Progenitor cell of endocrine pancreas (in vitro differentiated cells): Measurements from ENCODE around the gene ABLIM2. TPM values are rescaled to one million over a fixed set of nuclear protein-coding genes. Genes with fewer than 3 reads are reported as not detected.

Experiments used
- DNase-seq: peaks from one replicate; pipeline ENCODE4 v3.0.0; 2021; ENCODE audit warnings: low spot score; ENCODE audit not compliant: unreplicated experiment
- H3K27ac Mint-ChIP-seq: 2 replicates; pipeline ENCODE4 v1.8.0; 2021; ENCODE audit warnings: mild to moderate bottlenecking, moderate library complexity, mixed read lengths
- H3K27me3 Mint-ChIP-seq: 2 replicates; pipeline ENCODE4 v1.8.0; 2021; ENCODE audit warnings: mixed read lengths
- H3K36me3 Mint-ChIP-seq: 2 replicates; pipeline ENCODE4 v1.8.0; 2022; ENCODE audit warnings: mixed read lengths; ENCODE audit not compliant: insufficient read depth
- H3K4me1 Mint-ChIP-seq: 2 replicates; pipeline ENCODE4 v1.8.0; 2021; ENCODE audit warnings: low read depth, mixed read lengths
- H3K4me3 Mint-ChIP-seq: 2 replicates; pipeline ENCODE4 v1.8.0; 2021; ENCODE audit warnings: low read depth, mild to moderate bottlenecking, moderate library complexity, mixed read lengths
- H3K9me3 Mint-ChIP-seq: 2 replicates; pipeline ENCODE4 v1.8.0; 2021; ENCODE audit warnings: low read depth, mixed read lengths
- total RNA-seq: library from RNA; stranded (reverse); gene quantifications from 2 replicates; pipeline ENCODE4 v1.2.1, GENCODE V29; 2021
- TF ChIP-seq, protein P1 (sequence below): fragments of 200-600 bp; sonication (generic); IDR thresholded peaks from one replicate; pipeline ENCODE4 v1.5.0; 2021; ENCODE audit warnings: antibody characterized with exemption, mild to moderate bottlenecking; ENCODE audit not compliant: unreplicated experiment

Gene ABLIM2
- total RNA-seq, 1 donor from 2014 or later: 5.7 TPM

DNA sequence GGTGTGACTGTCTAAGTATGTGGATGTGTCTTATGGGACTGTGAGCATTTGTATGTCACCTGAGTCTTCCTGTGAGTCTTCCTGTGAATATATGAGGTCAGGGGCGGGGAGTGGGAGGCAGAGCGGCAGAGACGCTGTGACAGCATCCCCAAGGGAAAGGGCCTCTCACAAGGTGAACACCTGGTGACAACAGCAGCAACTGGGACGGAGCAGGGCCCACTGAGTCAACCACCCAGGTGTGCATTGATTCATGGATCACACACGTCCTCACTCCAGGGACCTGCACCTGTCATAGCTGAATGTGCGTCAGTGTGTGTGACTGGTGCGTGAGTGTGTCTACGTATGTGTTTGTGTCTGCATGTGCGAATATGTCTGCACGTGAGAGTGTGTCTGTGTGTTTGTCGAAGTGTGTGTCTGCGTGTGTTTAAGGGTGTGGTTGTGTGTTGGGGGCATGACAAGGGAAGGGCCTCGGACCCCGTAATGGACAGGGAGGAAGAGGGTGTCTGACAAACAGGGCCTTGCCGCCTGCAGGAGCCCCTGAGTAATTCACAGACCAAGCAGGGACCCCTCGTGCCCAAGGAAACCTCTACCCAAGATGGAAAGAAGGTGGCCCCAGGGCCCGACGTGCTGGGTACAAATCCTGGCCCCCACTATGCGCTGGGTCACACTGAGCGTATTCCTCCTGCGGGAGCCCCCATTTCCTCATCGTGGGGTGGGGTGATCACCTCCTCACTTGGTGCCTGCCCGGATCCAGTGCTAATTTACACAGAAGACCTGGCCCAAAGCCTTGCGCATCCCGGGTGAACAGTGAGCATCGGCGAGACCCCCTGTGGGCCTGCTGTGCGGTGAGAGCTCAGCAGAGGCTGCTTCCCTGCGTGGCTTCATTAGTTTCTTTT, 76.7 kb downstream of the ABLIM2 start:
- Mint-ChIP-seq H3K36me3 (no peaks in the 10 kb centered on the region), H3K9me3 (no peaks in the 10 kb centered on the region), H3K4me3 (no peak overlapping the region), H3K27ac (no peak overlapping the region), H3K4me1 (peaks cover 9% of the 10 kb centered on the region), H3K27me3 (peaks cover 13% of the 10 kb centered on the region)
- no peak for DNase-seq
- TF ChIP-seq, protein P1, sequence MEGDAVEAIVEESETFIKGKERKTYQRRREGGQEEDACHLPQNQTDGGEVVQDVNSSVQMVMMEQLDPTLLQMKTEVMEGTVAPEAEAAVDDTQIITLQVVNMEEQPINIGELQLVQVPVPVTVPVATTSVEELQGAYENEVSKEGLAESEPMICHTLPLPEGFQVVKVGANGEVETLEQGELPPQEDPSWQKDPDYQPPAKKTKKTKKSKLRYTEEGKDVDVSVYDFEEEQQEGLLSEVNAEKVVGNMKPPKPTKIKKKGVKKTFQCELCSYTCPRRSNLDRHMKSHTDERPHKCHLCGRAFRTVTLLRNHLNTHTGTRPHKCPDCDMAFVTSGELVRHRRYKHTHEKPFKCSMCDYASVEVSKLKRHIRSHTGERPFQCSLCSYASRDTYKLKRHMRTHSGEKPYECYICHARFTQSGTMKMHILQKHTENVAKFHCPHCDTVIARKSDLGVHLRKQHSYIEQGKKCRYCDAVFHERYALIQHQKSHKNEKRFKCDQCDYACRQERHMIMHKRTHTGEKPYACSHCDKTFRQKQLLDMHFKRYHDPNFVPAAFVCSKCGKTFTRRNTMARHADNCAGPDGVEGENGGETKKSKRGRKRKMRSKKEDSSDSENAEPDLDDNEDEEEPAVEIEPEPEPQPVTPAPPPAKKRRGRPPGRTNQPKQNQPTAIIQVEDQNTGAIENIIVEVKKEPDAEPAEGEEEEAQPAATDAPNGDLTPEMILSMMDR: no peak

DNA sequence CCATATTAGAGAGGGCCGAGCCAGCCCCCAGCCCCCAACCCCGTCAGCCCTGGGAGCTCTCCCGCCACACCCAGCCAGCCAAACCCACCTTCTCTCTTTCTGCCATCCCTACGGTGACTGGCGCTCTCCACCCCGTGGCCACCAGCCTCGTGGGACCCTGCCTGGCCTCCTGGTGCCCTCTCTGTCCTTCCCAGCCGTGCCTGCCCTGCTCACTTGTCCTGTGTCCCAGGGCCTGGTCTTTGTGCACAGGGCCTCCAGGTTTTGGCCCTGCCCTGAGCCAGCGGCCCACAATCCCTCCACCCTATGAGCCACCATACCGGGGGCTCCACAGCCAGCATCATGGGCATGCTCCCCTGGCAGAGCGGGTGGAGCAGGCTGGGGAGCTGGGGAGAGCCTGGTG, 77.4 kb downstream of the ABLIM2 start:
- Mint-ChIP-seq H3K4me1 (peaks cover 9% of the 10 kb centered on the region), H3K36me3 (no peaks in the 10 kb centered on the region), H3K4me3 (no peak overlapping the region), H3K27ac (no peak overlapping the region), H3K9me3 (no peaks in the 10 kb centered on the region), H3K27me3 (peaks cover 13% of the 10 kb centered on the region)
- TF ChIP-seq, protein P1: no peak
- no peak for DNase-seq

DNA sequence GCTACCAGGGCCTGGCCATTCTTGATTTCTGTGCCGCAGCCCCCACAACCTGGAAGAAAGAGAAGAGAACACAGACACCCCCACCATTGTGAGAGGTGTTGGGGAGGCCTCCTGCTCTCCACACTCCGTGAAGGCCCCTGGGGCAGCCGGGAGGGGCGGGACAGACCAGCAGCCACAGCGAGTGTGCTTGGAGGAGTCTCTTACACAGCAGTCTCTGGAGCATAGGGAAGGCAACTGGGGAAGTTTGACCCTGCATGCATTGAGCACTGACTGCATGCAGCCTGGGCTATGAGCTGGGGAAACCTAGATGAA, 77.9 kb downstream of the ABLIM2 start:
- no peak overlapping the region for H3K4me3 Mint-ChIP-seq
- H3K27ac Mint-ChIP-seq: no peak overlapping the region
- TF ChIP-seq, protein P1: no peak
- H3K36me3 Mint-ChIP-seq: no peaks in the 10 kb centered on the region
- H3K4me1 Mint-ChIP-seq: peaks cover 9% of the 10 kb centered on the region
- DNase-seq: no peak
- peaks cover 13% of the 10 kb centered on the region for H3K27me3 Mint-ChIP-seq
- H3K9me3 Mint-ChIP-seq: no peaks in the 10 kb centered on the region

DNA sequence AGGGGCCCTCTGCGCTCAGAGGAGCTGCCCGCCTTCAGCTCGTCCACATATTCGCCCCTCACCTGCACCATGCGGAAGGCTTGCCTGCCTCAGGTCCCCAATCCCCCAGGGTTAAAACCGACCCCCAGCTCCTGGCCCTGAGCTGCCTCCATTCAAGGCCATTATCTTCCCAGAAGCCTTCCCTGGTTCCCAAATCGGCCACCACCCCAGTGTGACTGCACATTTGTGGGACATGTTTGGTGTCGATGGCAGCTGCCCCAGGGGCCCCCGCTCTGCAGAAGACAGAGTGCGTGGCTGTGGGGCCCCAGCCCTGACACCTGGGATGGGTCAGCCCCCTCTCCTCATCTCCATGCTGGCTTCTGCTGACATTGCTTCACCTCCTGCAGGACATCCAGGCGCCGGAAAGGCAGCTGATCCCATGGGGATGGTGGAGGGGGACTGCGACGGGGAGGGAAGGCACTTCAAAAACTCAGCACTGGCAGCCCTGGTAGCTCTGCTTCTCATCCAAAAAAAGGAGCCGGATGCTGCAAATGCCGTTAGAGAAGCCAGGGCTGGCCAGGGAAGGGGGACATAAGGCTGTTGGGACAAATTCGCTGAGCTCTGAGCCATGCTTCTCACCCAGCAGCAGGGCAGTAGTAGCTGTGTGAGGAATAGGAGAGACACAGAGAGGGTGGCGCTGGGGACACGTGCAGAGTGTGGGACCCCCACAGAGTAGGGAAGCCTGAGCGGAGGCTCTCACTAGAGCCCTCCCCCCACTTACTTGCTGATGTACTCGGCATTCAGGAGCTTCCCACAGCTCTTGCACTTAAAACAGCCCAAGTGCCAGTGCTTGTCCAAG, 78.5 kb downstream of the ABLIM2 start:
- Mint-ChIP-seq H3K4me3 (no peak overlapping the region), H3K27ac (no peak overlapping the region), H3K9me3 (no peaks in the 10 kb centered on the region), H3K36me3 (no peaks in the 10 kb centered on the region), H3K27me3 (peaks cover 13% of the 10 kb centered on the region), H3K4me1 (peaks cover 9% of the 10 kb centered on the region)
- DNase-seq: no peak
- TF ChIP-seq, protein P1: no peak

DNA sequence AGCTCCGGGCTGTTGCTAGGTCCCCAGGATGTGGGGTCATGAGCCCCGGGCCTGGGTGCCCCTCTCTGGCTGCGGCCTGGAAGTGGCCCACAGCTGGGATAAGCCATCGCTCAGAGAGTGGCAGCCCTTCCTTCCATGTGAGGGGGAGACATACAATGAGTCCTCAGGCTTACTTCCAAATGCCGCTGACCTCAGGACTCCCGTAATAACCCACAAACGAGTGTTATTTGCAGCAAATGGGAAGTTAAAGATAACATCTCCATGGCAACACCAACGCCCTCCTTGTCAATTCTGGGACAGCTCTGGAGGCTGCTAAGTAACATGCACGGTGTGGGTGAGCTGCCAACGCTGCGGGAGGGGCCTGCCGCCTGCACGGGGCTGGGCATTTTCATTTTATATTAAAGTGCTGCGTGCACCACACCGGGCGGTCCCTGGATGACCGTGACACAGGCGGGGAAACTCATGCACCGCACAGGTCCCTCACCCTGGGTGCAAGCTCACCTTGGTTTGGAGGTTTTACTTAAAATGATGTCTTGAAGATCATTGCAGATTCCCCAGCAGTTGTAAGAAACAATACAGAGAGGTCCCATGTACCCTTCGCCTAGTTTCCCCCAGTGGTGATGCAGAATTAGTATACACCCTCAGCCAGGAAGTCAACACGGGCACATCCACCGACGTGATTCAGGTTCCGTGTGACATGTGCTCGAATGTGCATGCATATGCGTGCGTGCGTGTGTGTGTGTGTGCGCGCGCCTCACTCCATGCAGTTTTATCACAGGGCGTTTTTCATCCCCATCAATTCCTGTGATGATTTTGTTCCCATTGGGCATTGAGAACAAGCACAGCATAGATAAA, 79.4 kb downstream of the ABLIM2 start:
- H3K4me1 Mint-ChIP-seq: peaks cover 9% of the 10 kb centered on the region
- H3K27me3 Mint-ChIP-seq: peaks cover 13% of the 10 kb centered on the region
- H3K27ac Mint-ChIP-seq: no peak overlapping the region
- no peaks in the 10 kb centered on the region for H3K36me3 Mint-ChIP-seq
- TF ChIP-seq, protein P1: no peak
- no peak for DNase-seq
- H3K4me3 Mint-ChIP-seq: no peak overlapping the region
- no peaks in the 10 kb centered on the region for H3K9me3 Mint-ChIP-seq
